HepG2 (cell line): ENCODE data around the gene SMIM28. TPM values are rescaled to one million over a fixed set of nuclear protein-coding genes. Genes with fewer than 3 reads are reported as not detected.

ENCODE experiments used
- CBX2 ChIP-seq, 2 experiments: fragments of 200-600 bp in 1 of 2; sonication (generic); formaldehyde crosslinking in 1 of 2; IDR thresholded peaks; 2 replicates each; pipeline versions ENCODE4 v1.7.0 to v1.8.1; 2018 to 2022; ENCODE audit warnings: low read depth in 2 of 2, low read length in 1 of 2, mild to moderate bottlenecking in 1 of 2, missing genetic modification reagents in 1 of 2
- CREB3 ChIP-seq: sonication (generic); formaldehyde crosslinking; IDR thresholded peaks from 2 replicates; pipeline ENCODE4 v1.5.0; 2020; ENCODE audit warnings: missing genetic modification reagents
- EED ChIP-seq: sonication (generic); formaldehyde crosslinking; IDR thresholded peaks from 2 replicates; pipeline ENCODE4 v1.5.0; 2020; ENCODE audit warnings: mild to moderate bottlenecking, missing genetic modification reagents
- IKZF4 ChIP-seq: sonication (generic); formaldehyde crosslinking; IDR thresholded peaks from 2 replicates; pipeline ENCODE4 v1.5.1; 2020; ENCODE audit warnings: borderline replicate concordance, mild to moderate bottlenecking, low read depth, missing genetic modification reagents; ENCODE audit errors: not compliant biosample characterization
- KLF16 ChIP-seq, 2 experiments: sonication (generic) in 1 of 2; formaldehyde crosslinking in 1 of 2; IDR thresholded peaks; 2 replicates each; pipeline versions ENCODE4 v1.6.1 to v1.8.0; 2016 to 2023; ENCODE audit warnings: missing genetic modification reagents in 2 of 2, missing compliant biosample characterization in 1 of 2
- LBX2 ChIP-seq: sonication (generic); formaldehyde crosslinking; IDR thresholded peaks from 2 replicates; pipeline ENCODE4 v1.5.0; 2020; ENCODE audit warnings: missing genetic modification reagents, mild to moderate bottlenecking, borderline replicate concordance
- NR2F6 ChIP-seq, 2 experiments: IDR thresholded peaks; 2 replicates each; pipeline ENCODE4 v1.6.1; 2016; ENCODE audit warnings: antibody characterized with exemption in 1 of 2, mild to moderate bottlenecking in 1 of 2
- PTBP1 ChIP-seq: fragments of 200-400 bp; formaldehyde crosslinking; IDR thresholded peaks from 2 replicates; pipeline ENCODE4 v1.6.1; 2018; ENCODE audit warnings: low read length, low read depth; ENCODE audit not compliant: poor library complexity, severe bottlenecking
- SCMH1 ChIP-seq: sonication (generic); formaldehyde crosslinking; IDR thresholded peaks from 2 replicates; pipeline ENCODE4 v1.9.0; 2021; ENCODE audit warnings: missing genetic modification reagents, mild to moderate bottlenecking, borderline replicate concordance
- SIX4 ChIP-seq: sonication (generic); formaldehyde crosslinking; IDR thresholded peaks from 2 replicates; pipeline ENCODE4 v1.4.0; 2020; ENCODE audit warnings: missing genetic modification reagents
- ZMAT3 ChIP-seq: sonication (generic); formaldehyde crosslinking; conservative IDR thresholded peaks from 2 replicates; pipeline ENCODE4 v1.7.0; 2021; ENCODE audit warnings: missing genetic modification reagents
- ZNF101 ChIP-seq: sonication (generic); formaldehyde crosslinking; IDR thresholded peaks from 2 replicates; pipeline ENCODE4 v1.4.0; 2020; ENCODE audit warnings: mild to moderate bottlenecking, low read depth, missing genetic modification reagents, borderline replicate concordance
- ZNF3 ChIP-seq: IDR thresholded peaks from 2 replicates; pipeline ENCODE4 v1.7.0; 2017; ENCODE audit warnings: inconsistent platforms
- ZNF33A ChIP-seq: sonication (generic); formaldehyde crosslinking; IDR thresholded peaks from 2 replicates; pipeline ENCODE4 v1.5.1; 2020; ENCODE audit warnings: missing genetic modification reagents, mild to moderate bottlenecking, moderate library complexity, borderline replicate concordance
- ZNF724P ChIP-seq: sonication (generic); formaldehyde crosslinking; IDR thresholded peaks from 2 replicates; pipeline ENCODE4 v1.8.0; 2022; ENCODE audit warnings: missing genetic modification reagents, borderline replicate concordance
- ZNF772 ChIP-seq: sonication (generic); formaldehyde crosslinking; IDR thresholded peaks from 2 replicates; pipeline ENCODE4 v1.5.0; 2020; ENCODE audit warnings: mild to moderate bottlenecking, missing genetic modification reagents
- ZSCAN20 ChIP-seq: sonication (generic); formaldehyde crosslinking; IDR thresholded peaks from 2 replicates; pipeline ENCODE4 v1.4.0; 2020; ENCODE audit warnings: missing genetic modification reagents, mild to moderate bottlenecking, borderline replicate concordance
- polyA plus RNA-seq, 8 experiments: library from polyadenylated mRNA; depleted of rRNA in 3 of 8; stranded (reverse) in 7 of 8; unstranded in 1 of 8; fragments of >200 nt; fragmentation: Illumina TruSeq in 4 of 8; extraction: Trizol in 4 of 8; gene quantifications; 2 replicates each; pipeline versions ENCODE4 v1.2.1 to v1.2.3, GENCODE V29; 2011 to 2016; ENCODE audit warnings: low read depth in 4 of 8, missing spikeins in 1 of 8, mixed read lengths in 1 of 8; ENCODE audit not compliant: insufficient read depth in 1 of 8
- total RNA-seq, 5 experiments: library from RNA; depleted of rRNA; stranded (reverse); fragments of >200 nt; fragmentation: Illumina TruSeq; extraction: Trizol; gene quantifications; 2 replicates each; pipeline ENCODE4 v1.2.3, GENCODE V29; 2016; ENCODE audit warnings: low read depth in 1 of 5
- TF ChIP-seq, protein P1 (sequence below): sonication (generic); formaldehyde crosslinking; IDR thresholded peaks from 2 replicates; pipeline ENCODE4 v1.5.1; 2020; ENCODE audit warnings: mild to moderate bottlenecking, missing genetic modification reagents, borderline replicate concordance
- TF ChIP-seq, protein P2 (sequence below): sonication (generic); formaldehyde crosslinking; IDR thresholded peaks from 2 replicates; pipeline ENCODE4 v1.5.0; 2020; ENCODE audit warnings: mild to moderate bottlenecking, missing genetic modification reagents

SMIM28 gene
- total and polyA plus RNA-seq, 2 of the 13 experiments (the other 11 are each of a cell fraction or from before 2014, with no cell fraction given) = not detected

DNA sequence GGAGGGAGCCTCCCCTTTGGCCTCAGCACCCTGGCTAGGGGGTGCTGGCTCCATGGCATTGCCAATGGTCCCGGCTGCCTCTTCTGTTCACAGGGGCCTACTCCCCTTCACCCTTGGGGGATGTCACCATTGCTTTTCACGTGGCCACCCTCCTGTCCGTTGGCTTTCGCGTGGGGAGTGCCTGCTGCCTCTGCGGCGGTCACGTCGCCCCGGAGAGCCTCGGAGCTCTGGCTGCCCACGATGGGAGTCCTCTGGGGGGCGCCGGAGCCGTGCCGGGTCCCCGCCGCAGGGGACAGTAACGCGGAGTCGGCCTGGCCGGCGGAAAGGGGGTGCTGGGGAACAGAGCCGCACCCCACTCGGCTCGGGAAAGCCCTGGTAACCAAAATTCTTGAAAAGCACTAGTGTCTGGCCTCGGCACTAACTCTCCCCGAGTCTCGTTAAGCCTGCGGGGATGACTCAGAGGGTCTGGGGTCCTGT lies 25.7 kb downstream of the SMIM28 start (continued):
- TF ChIP-seq ZNF772 (peak; percentile 19; the same call in 1 of the 2 replicates), SCMH1 (CRISPR knock-in tag) (no peak), NR2F6 (IDR thresholded peaks at IDR 0.05) (no peak), NR2F6 (CRISPR knock-in tag; IDR thresholded peaks at IDR 0.05) (0 out of 2 replicates have a peak, but pooled peaks have one; percentile 5), ZMAT3 (CRISPR knock-in tag) (peak; percentile 19; the same call in 1 of the 2 replicates), PTBP1 (peak; percentile 8), ZNF33A (CRISPR knock-in tag) (0 out of 2 replicates have a peak, but pooled peaks have one; percentile 66), IKZF4 (CRISPR knock-in tag) (peak; percentile 15), ZNF724P (CRISPR knock-in tag) (0 out of 2 replicates have a peak, but pooled peaks have one; percentile 49), CREB3 (CRISPR knock-in tag) (peak; percentile 5; the same call in 1 of the 2 replicates), KLF16 (CRISPR knock-in tag; IDR thresholded peaks at IDR 0.05) (0 out of 4 replicates have a peak, but pooled peaks of 1 of the 2 experiments have one; percentile 55), EED (peak; percentile 54; the same call in 1 of the 2 replicates), ZNF3 (CRISPR knock-in tag) (no peak), CBX2 (IDR thresholded peaks at IDR 0.05; ENCODE audit: low read depth, low read length) (no peak), CBX2 (CRISPR knock-in tag; IDR thresholded peaks at IDR 0.05; ENCODE audit: low read depth) (peak; percentile 77; the same call in 1 of the 2 replicates), ZNF101 (CRISPR knock-in tag) (0 out of 2 replicates have a peak, but pooled peaks have one; percentile 13), ZSCAN20 (CRISPR knock-in tag) (no peak), SIX4 (CRISPR knock-in tag) (no peak), LBX2 (peak; percentile 12; the same call in 1 of the 2 replicates)
- TF ChIP-seq, protein P1, sequence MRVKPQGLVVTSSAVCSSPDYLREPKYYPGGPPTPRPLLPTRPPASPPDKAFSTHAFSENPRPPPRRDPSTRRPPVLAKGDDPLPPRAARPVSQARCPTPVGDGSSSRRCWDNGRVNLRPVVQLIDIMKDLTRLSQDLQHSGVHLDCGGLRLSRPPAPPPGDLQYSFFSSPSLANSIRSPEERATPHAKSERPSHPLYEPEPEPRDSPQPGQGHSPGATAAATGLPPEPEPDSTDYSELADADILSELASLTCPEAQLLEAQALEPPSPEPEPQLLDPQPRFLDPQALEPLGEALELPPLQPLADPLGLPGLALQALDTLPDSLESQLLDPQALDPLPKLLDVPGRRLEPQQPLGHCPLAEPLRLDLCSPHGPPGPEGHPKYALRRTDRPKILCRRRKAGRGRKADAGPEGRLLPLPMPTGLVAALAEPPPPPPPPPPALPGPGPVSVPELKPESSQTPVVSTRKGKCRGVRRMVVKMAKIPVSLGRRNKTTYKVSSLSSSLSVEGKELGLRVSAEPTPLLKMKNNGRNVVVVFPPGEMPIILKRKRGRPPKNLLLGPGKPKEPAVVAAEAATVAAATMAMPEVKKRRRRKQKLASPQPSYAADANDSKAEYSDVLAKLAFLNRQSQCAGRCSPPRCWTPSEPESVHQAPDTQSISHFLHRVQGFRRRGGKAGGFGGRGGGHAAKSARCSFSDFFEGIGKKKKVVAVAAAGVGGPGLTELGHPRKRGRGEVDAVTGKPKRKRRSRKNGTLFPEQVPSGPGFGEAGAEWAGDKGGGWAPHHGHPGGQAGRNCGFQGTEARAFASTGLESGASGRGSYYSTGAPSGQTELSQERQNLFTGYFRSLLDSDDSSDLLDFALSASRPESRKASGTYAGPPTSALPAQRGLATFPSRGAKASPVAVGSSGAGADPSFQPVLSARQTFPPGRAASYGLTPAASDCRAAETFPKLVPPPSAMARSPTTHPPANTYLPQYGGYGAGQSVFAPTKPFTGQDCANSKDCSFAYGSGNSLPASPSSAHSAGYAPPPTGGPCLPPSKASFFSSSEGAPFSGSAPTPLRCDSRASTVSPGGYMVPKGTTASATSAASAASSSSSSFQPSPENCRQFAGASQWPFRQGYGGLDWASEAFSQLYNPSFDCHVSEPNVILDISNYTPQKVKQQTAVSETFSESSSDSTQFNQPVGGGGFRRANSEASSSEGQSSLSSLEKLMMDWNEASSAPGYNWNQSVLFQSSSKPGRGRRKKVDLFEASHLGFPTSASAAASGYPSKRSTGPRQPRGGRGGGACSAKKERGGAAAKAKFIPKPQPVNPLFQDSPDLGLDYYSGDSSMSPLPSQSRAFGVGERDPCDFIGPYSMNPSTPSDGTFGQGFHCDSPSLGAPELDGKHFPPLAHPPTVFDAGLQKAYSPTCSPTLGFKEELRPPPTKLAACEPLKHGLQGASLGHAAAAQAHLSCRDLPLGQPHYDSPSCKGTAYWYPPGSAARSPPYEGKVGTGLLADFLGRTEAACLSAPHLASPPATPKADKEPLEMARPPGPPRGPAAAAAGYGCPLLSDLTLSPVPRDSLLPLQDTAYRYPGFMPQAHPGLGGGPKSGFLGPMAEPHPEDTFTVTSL = 0 out of 2 replicates have a peak, but pooled peaks have one; percentile 9
- TF ChIP-seq, protein P2, sequence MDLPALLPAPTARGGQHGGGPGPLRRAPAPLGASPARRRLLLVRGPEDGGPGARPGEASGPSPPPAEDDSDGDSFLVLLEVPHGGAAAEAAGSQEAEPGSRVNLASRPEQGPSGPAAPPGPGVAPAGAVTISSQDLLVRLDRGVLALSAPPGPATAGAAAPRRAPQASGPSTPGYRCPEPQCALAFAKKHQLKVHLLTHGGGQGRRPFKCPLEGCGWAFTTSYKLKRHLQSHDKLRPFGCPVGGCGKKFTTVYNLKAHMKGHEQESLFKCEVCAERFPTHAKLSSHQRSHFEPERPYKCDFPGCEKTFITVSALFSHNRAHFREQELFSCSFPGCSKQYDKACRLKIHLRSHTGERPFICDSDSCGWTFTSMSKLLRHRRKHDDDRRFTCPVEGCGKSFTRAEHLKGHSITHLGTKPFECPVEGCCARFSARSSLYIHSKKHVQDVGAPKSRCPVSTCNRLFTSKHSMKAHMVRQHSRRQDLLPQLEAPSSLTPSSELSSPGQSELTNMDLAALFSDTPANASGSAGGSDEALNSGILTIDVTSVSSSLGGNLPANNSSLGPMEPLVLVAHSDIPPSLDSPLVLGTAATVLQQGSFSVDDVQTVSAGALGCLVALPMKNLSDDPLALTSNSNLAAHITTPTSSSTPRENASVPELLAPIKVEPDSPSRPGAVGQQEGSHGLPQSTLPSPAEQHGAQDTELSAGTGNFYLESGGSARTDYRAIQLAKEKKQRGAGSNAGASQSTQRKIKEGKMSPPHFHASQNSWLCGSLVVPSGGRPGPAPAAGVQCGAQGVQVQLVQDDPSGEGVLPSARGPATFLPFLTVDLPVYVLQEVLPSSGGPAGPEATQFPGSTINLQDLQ (CRISPR knock-in tag) = no peak
